Panc1 (cell line): ENCODE data around the gene DECR2.

ENCODE experiments used
- POLR2AphosphoS5 ChIP-seq: IDR thresholded peaks from 2 replicates; pipeline ENCODE4 v1.6.1; 2012; ENCODE audit warnings: mild to moderate bottlenecking, low read depth, low read length, moderate library complexity
- SIN3A ChIP-seq: IDR thresholded peaks from 2 replicates; pipeline ENCODE4 v1.6.1; 2012; ENCODE audit warnings: low read depth, mild to moderate bottlenecking, low read length, moderate library complexity, borderline replicate concordance; ENCODE audit not compliant: insufficient read depth
- TCF7L2 ChIP-seq: IDR thresholded peaks from 2 replicates; pipeline ENCODE4 v1.6.1; 2011; ENCODE audit warnings: mild to moderate bottlenecking, low read depth, low read length, inconsistent platforms
- TF ChIP-seq, protein P1 (sequence below): fragments of 450-650 bp; IDR thresholded peaks from 2 replicates; pipeline ENCODE4 v1.5.1; 2017; ENCODE audit warnings: mild to moderate bottlenecking
- TF ChIP-seq, protein P2 (sequence below), 2 experiments: IDR thresholded peaks; 2 replicates each; pipeline ENCODE4 v1.6.1; 2011 to 2012; ENCODE audit warnings: low read depth in 2 of 2, control low read depth in 1 of 2, low read length in 1 of 2, mild to moderate bottlenecking in 1 of 2, moderate library complexity in 1 of 2; ENCODE audit not compliant: insufficient read depth in 1 of 2

DNA sequence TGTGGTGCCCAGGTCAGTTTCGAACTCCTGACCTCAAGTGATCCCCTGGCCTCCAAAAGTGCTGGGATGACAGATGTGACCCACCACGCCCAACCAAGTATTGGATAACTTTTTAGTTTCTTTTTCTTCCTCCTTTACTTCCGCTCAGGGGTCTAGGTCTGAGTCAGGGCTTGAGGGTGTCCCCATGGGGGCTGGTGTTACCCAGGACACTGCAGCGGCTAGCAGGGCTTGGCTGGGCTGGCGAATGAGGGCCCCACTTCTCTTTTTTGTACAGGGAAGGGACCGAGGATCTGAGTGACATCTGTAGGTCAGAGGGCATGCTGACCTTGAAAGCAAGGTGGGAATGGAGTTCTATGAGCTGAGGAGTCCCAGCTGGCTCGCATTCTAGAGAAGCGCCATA is 48.7 kb downstream of the DECR2 start:
- TF ChIP-seq, protein P1, sequence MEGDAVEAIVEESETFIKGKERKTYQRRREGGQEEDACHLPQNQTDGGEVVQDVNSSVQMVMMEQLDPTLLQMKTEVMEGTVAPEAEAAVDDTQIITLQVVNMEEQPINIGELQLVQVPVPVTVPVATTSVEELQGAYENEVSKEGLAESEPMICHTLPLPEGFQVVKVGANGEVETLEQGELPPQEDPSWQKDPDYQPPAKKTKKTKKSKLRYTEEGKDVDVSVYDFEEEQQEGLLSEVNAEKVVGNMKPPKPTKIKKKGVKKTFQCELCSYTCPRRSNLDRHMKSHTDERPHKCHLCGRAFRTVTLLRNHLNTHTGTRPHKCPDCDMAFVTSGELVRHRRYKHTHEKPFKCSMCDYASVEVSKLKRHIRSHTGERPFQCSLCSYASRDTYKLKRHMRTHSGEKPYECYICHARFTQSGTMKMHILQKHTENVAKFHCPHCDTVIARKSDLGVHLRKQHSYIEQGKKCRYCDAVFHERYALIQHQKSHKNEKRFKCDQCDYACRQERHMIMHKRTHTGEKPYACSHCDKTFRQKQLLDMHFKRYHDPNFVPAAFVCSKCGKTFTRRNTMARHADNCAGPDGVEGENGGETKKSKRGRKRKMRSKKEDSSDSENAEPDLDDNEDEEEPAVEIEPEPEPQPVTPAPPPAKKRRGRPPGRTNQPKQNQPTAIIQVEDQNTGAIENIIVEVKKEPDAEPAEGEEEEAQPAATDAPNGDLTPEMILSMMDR: no peak
- TF ChIP-seq POLR2AphosphoS5 (no peak), SIN3A (no peak), TCF7L2 (no peak)
- TF ChIP-seq, protein P2, sequence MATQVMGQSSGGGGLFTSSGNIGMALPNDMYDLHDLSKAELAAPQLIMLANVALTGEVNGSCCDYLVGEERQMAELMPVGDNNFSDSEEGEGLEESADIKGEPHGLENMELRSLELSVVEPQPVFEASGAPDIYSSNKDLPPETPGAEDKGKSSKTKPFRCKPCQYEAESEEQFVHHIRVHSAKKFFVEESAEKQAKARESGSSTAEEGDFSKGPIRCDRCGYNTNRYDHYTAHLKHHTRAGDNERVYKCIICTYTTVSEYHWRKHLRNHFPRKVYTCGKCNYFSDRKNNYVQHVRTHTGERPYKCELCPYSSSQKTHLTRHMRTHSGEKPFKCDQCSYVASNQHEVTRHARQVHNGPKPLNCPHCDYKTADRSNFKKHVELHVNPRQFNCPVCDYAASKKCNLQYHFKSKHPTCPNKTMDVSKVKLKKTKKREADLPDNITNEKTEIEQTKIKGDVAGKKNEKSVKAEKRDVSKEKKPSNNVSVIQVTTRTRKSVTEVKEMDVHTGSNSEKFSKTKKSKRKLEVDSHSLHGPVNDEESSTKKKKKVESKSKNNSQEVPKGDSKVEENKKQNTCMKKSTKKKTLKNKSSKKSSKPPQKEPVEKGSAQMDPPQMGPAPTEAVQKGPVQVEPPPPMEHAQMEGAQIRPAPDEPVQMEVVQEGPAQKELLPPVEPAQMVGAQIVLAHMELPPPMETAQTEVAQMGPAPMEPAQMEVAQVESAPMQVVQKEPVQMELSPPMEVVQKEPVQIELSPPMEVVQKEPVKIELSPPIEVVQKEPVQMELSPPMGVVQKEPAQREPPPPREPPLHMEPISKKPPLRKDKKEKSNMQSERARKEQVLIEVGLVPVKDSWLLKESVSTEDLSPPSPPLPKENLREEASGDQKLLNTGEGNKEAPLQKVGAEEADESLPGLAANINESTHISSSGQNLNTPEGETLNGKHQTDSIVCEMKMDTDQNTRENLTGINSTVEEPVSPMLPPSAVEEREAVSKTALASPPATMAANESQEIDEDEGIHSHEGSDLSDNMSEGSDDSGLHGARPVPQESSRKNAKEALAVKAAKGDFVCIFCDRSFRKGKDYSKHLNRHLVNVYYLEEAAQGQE (IDR thresholded peaks at IDR 0.05; ENCODE audit: insufficient read depth in 1 of 2, low read depth in 2 of 2, low read length in 1 of 2): no peak
